ENCODE results near the gene DMKN.
A peak's percentile ranks its signal among the peaks of the same experiment; 100 is the strongest.

The DMKN gene

GRCh38 chr19:35533201-35533821 lies 19.9 kb upstream of the DMKN start, which contains the start of gene GAPDHS:
TSS of gene GAPDHS (plus strand) at chr19:35533456. CDS start at chr19:35533528, 72 bp downstream.
- Histone ChIP-seq H3K14ac (ENCODE audit: low read length in 2 of 2) (peak within 1 kb of the TSS in 1 of 2 experiments; percentile 53), H2BK12ac (ENCODE audit: low read length in 2 of 2) (no peak within 1 kb of the TSS), H3K4ac (ENCODE audit: low read depth in 1 of 2, low read length in 2 of 2) (no peak within 1 kb of the TSS), H2BK15ac (ENCODE audit: low read depth, poor library complexity, severe bottlenecking) (no peak within 1 kb of the TSS), H3K18ac (ENCODE audit: low read depth in 1 of 2, low read length in 2 of 2) (no peak within 1 kb of the TSS), H2BK5ac (ENCODE audit: low read depth, low read length, poor library complexity, severe bottlenecking) (no peak within 1 kb of the TSS), H3K79me1 (replicated peaks; ENCODE audit: low read length, poor library complexity, severe bottlenecking) (no peaks in the 10 kb centered on the region), H3K9me3 (ENCODE audit: control insufficient read depth, low read length) (no peaks in the 10 kb centered on the region), H3K27me3 (ENCODE audit: control insufficient read depth in 1 of 2, insufficient read depth in 1 of 2, low read length in 2 of 2) (peaks cover 22 to 29% of the 10 kb centered on the region in 2 experiments), H3K27ac (ENCODE audit: low read length, poor library complexity, severe bottlenecking) (no peak within 1 kb of the TSS), H3K23ac (ENCODE audit: low read length in 2 of 2) (peak within 1 kb of the TSS in 1 of 2 experiments; percentile 34), H4K8ac (ENCODE audit: low read length) (no peak within 1 kb of the TSS), H2BK120ac (ENCODE audit: low read depth, low read length) (no peak within 1 kb of the TSS), H3K4me1 (ENCODE audit: control insufficient read depth, insufficient read depth, low read depth, low read length) (peaks cover 3% of the 10 kb centered on the region), H3K4me3 (ENCODE audit: insufficient read depth in 1 of 2, low read depth in 1 of 2, low read length in 2 of 2) (peak within 1 kb of the TSS in 1 of 2 experiments; percentile 66), H2AK5ac (ENCODE audit: low read length, severe bottlenecking) (no peak within 1 kb of the TSS), H3K4me2 (ENCODE audit: low read length, poor library complexity, severe bottlenecking) (no peak within 1 kb of the TSS), H4K91ac (ENCODE audit: low read length) (no peak within 1 kb of the TSS), H2AFZ (ENCODE audit: low read depth, low read length) (no peak within 1 kb of the TSS), H3K9ac (ENCODE audit: low read length) (peak within 1 kb of the TSS; percentile 53), H3K36me3 (ENCODE audit: control insufficient read depth in 1 of 2, insufficient read depth in 2 of 2, low read depth in 1 of 2, low read length in 2 of 2) (no peaks in the 10 kb centered on the region)
- 76% methylated on average over 37 of the region's 39 CpGs for WGBS
- no peak for DNase-seq

GRCh38 chr19:35531291-35531690 lies 17.8 kb upstream of the DMKN start:
- Histone ChIP-seq H4K91ac (ENCODE audit: low read length) (peak overlapping the region; percentile 52), H3K36me3 (ENCODE audit: control insufficient read depth in 1 of 2, insufficient read depth in 2 of 2, low read depth in 1 of 2, low read length in 2 of 2) (no peaks in the 10 kb centered on the region), H3K27me3 (ENCODE audit: control insufficient read depth in 1 of 2, insufficient read depth in 1 of 2, low read length in 2 of 2) (peaks cover 22 to 30% of the 10 kb centered on the region in 2 experiments), H3K9me3 (ENCODE audit: control insufficient read depth, low read length) (no peaks in the 10 kb centered on the region), H3K9ac (ENCODE audit: low read length) (no peak overlapping the region), H2BK15ac (ENCODE audit: low read depth, poor library complexity, severe bottlenecking) (no peak overlapping the region), H2BK12ac (ENCODE audit: low read length in 2 of 2) (peak overlapping the region in 1 of 2 experiments; percentile 39), H3K14ac (ENCODE audit: low read length in 2 of 2) (no peak overlapping the region), H2BK120ac (ENCODE audit: low read depth, low read length) (no peak overlapping the region), H3K4me3 (ENCODE audit: insufficient read depth in 1 of 2, low read depth in 1 of 2, low read length in 2 of 2) (no peak overlapping the region), H3K4me2 (ENCODE audit: low read length, poor library complexity, severe bottlenecking) (no peak overlapping the region), H2AK5ac (ENCODE audit: low read length, severe bottlenecking) (no peak overlapping the region), H3K27ac (ENCODE audit: low read length, poor library complexity, severe bottlenecking) (no peak overlapping the region), H3K18ac (ENCODE audit: low read depth in 1 of 2, low read length in 2 of 2) (no peak overlapping the region), H3K4ac (ENCODE audit: low read depth in 1 of 2, low read length in 2 of 2) (no peak overlapping the region), H2BK5ac (ENCODE audit: low read depth, low read length, poor library complexity, severe bottlenecking) (no peak overlapping the region), H3K79me1 (replicated peaks; ENCODE audit: low read length, poor library complexity, severe bottlenecking) (no peaks in the 10 kb centered on the region), H2AFZ (ENCODE audit: low read depth, low read length) (no peak overlapping the region), H3K23ac (ENCODE audit: low read length in 2 of 2) (no peak overlapping the region), H3K4me1 (ENCODE audit: control insufficient read depth, insufficient read depth, low read depth, low read length) (peaks cover 3% of the 10 kb centered on the region), H4K8ac (ENCODE audit: low read length) (no peak overlapping the region)
- no peak for DNase-seq
- WGBS: 51% methylated on average over 5 of the region's 6 CpGs

- no peak overlapping the region for H2BK120ac ChIP-seq (ENCODE audit: low read depth, low read length)
- H3K4ac ChIP-seq (ENCODE audit: low read depth in 1 of 2, low read length in 2 of 2): no peak overlapping the region
- no peak overlapping the region for H2BK15ac ChIP-seq (ENCODE audit: low read depth, poor library complexity, severe bottlenecking)
- DNase-seq: no peak
- H3K9me3 ChIP-seq (ENCODE audit: control insufficient read depth, low read length): no peaks in the 10 kb centered on the region
- no peaks in the 10 kb centered on the region for H3K36me3 ChIP-seq (ENCODE audit: control insufficient read depth in 1 of 2, insufficient read depth in 2 of 2, low read depth in 1 of 2, low read length in 2 of 2)
- H3K79me1 ChIP-seq (replicated peaks; ENCODE audit: low read length, poor library complexity, severe bottlenecking): no peaks in the 10 kb centered on the region
- no peak overlapping the region for H2AFZ ChIP-seq (ENCODE audit: low read depth, low read length)
- no peak overlapping the region for H2BK5ac ChIP-seq (ENCODE audit: low read depth, low read length, poor library complexity, severe bottlenecking)
- no peak overlapping the region for H3K4me3 ChIP-seq (ENCODE audit: insufficient read depth in 1 of 2, low read depth in 1 of 2, low read length in 2 of 2)
- 80% methylated on average over 18 of the region's 19 CpGs for WGBS
- no peak overlapping the region for H4K8ac ChIP-seq (ENCODE audit: low read length)
- H4K91ac ChIP-seq (ENCODE audit: low read length): no peak overlapping the region
- no peak overlapping the region for H2BK12ac ChIP-seq (ENCODE audit: low read length in 2 of 2)
- no peak overlapping the region for H3K18ac ChIP-seq (ENCODE audit: low read depth in 1 of 2, low read length in 2 of 2)
- H3K27me3 ChIP-seq (ENCODE audit: control insufficient read depth in 1 of 2, insufficient read depth in 1 of 2, low read length in 2 of 2): peaks cover 28 to 36% of the 10 kb centered on the region in 2 experiments
- H3K9ac ChIP-seq (ENCODE audit: low read length): no peak overlapping the region
- H3K27ac ChIP-seq (ENCODE audit: low read length, poor library complexity, severe bottlenecking): no peak overlapping the region
- H2AK5ac ChIP-seq (ENCODE audit: low read length, severe bottlenecking): no peak overlapping the region
- H3K14ac ChIP-seq (ENCODE audit: low read length in 2 of 2): no peak overlapping the region
- H3K4me1 ChIP-seq (ENCODE audit: control insufficient read depth, insufficient read depth, low read depth, low read length): no peaks in the 10 kb centered on the region
- H3K23ac ChIP-seq (ENCODE audit: low read length in 2 of 2): no peak overlapping the region
- no peak overlapping the region for H3K4me2 ChIP-seq (ENCODE audit: low read length, poor library complexity, severe bottlenecking)
These were observed 16.1 kb upstream of the DMKN start for GRCh38 chr19:35529241-35530218.
